ENCODE measurements around the gene DIDO1.
"Not testable (repeated sequence)": the region's sequence is repeated elsewhere in the genome, so short reads cannot be mapped to it uniquely, and the experiment has no call there.

DIDO1 gene

GRCh38 chr20:62962221-62962879 lies 36.0 kb upstream of the DIDO1 start:
- DNase-seq = no peak

GRCh38 chr20:62961799-62962198 lies 35.5 kb upstream of the DIDO1 start:
- no peak for DNase-seq

- DNase-seq = no peak
Observed at GRCh38 chr20:62961310-62961783, 35.0 kb upstream of the DIDO1 start.

GRCh38 chr20:62960446-62961309 lies 34.4 kb upstream of the DIDO1 start:
- not testable (repeated sequence) for DNase-seq

GRCh38 chr20:62959998-62960436 lies 33.7 kb upstream of the DIDO1 start:
- DNase-seq = no peak

GRCh38 chr20:62959101-62959971 lies 33.0 kb upstream of the DIDO1 start:
- no peak for DNase-seq

GRCh38 chr20:62958388-62959100 lies 32.2 kb upstream of the DIDO1 start:
- no peak for DNase-seq

GRCh38 chr20:62957136-62958117 lies 31.1 kb upstream of the DIDO1 start:
- DNase-seq = no peak

- no peak for DNase-seq
Observed at GRCh38 chr20:62956387-62957135, 30.3 kb upstream of the DIDO1 start.

GRCh38 chr20:62955519-62956386 lies 29.4 kb upstream of the DIDO1 start:
- no peak for DNase-seq

GRCh38 chr20:62953839-62954703 lies 27.8 kb upstream of the DIDO1 start:
- peak; percentile 76 for DNase-seq

GRCh38 chr20:62952968-62953838 lies 26.9 kb upstream of the DIDO1 start:
- DNase-seq = no peak

- DNase-seq = no peak
Observed at GRCh38 chr20:62952373-62952967, 26.2 kb upstream of the DIDO1 start, which contains the start of gene SLC17A9. Gene SLC17A9 (plus strand): TSS chr20:62952709. CDS start chr20:62952831, 122 bp downstream.

GRCh38 chr20:62951896-62952372 lies 25.6 kb upstream of the DIDO1 start:
- DNase-seq = no peak

- DNase-seq = no peak
Observed at GRCh38 chr20:62951143-62951895, 25.0 kb upstream of the DIDO1 start.

GRCh38 chr20:62950741-62951140 lies 24.4 kb upstream of the DIDO1 start:
- no peak for DNase-seq
